Suprapubic skin (tissue), 3 donors: Measurements from ENCODE around the gene ADCY6.

Experiments used
- CTCF ChIP-seq, 2 donors: fragments of 200-600 bp in 1 of 2; fragments of 450-650 bp in 1 of 2; sonication (generic) in 1 of 2; IDR thresholded peaks; one replicate each; pipeline ENCODE4 v1.5.1; 2016 to 2019; ENCODE audit warnings: antibody characterized with exemption in 2 of 2, mild to moderate bottlenecking in 1 of 2, moderate library complexity in 1 of 2
- POLR2A ChIP-seq, 2 donors: fragments of 450-650 bp; IDR thresholded peaks; one replicate each; pipeline ENCODE4 v1.6.1; 2017; ENCODE audit warnings: antibody characterized with exemption in 2 of 2, mild to moderate bottlenecking in 2 of 2, moderate library complexity in 2 of 2

GRCh38 chr12:48828293-48828692, 39.4 kb upstream of the ADCY6 start:
- TF ChIP-seq CTCF (IDR thresholded peaks at IDR 0.05) = no peak
- no peak for TF ChIP-seq POLR2A (IDR thresholded peaks at IDR 0.05)
